H1 (cell line): Measurements from ENCODE around the gene FRMD4A. TPM values are rescaled to one million over a fixed set of nuclear protein-coding genes. Genes with fewer than 3 reads are reported as not detected.

ENCODE experiments used
- EP300 ChIP-seq, 2 experiments: IDR thresholded peaks; 1 replicate in 1 of 2; 2 replicates in 1 of 2; pipeline ENCODE4 v1.6.1; 2011 to 2012; ENCODE audit warnings: low read depth in 2 of 2, low read length in 2 of 2, mild to moderate bottlenecking in 2 of 2, borderline replicate concordance in 1 of 2, inconsistent platforms in 1 of 2, moderate library complexity in 1 of 2
- GTF2F1 ChIP-seq: IDR thresholded peaks from 2 replicates; pipeline ENCODE4 v1.6.1; 2012; ENCODE audit warnings: low read depth, low read length, improper control_type of control experiment, borderline replicate concordance
- HDAC2 ChIP-seq, 2 experiments: fragments of 300-600 bp in 1 of 2; sonication (generic) in 1 of 2; IDR thresholded peaks; 2 replicates each; pipeline ENCODE4 v1.6.1; 2011 to 2012; ENCODE audit warnings: low read depth in 2 of 2, low read length in 2 of 2, mild to moderate bottlenecking in 2 of 2, moderate library complexity in 2 of 2, borderline replicate concordance in 1 of 2, inconsistent platforms in 1 of 2
- RXRA ChIP-seq: IDR thresholded peaks from 2 replicates; pipeline ENCODE4 v1.6.1; 2011; ENCODE audit warnings: low read depth, mild to moderate bottlenecking, low read length, moderate library complexity; ENCODE audit not compliant: insufficient read depth
- polyA plus RNA-seq, 7 experiments: library from polyadenylated mRNA; depleted of rRNA in 3 of 7; stranded (reverse) in 5 of 7; unstranded in 2 of 7; fragments of >200 nt in 5 of 7; fragments of 200-250 nt in 2 of 7; gene quantifications; 1 replicate in 5 of 7; 2 replicates in 1 of 7; 4 replicates in 1 of 7; pipeline versions ENCODE4 v1.2.1 to v1.2.3, GENCODE V29; 2011 to 2013; ENCODE audit warnings: missing spikeins in 2 of 7, mixed read lengths in 2 of 7
- total RNA-seq: library from RNA; stranded (reverse); fragmentation: NEBNext Ultra II Directional; extraction: Animal tissue kit (Norgen Biotek cat#: 25700); gene quantifications from 2 replicates; pipeline ENCODE4 v1.2.1, GENCODE V29; 2021

Gene FRMD4A
- total and polyA plus RNA-seq, 2 of the 8 experiments (the other 6 are each of a cell fraction or from before 2014, with no cell fraction given), result 38.6 to 39.6 TPM

DNA sequence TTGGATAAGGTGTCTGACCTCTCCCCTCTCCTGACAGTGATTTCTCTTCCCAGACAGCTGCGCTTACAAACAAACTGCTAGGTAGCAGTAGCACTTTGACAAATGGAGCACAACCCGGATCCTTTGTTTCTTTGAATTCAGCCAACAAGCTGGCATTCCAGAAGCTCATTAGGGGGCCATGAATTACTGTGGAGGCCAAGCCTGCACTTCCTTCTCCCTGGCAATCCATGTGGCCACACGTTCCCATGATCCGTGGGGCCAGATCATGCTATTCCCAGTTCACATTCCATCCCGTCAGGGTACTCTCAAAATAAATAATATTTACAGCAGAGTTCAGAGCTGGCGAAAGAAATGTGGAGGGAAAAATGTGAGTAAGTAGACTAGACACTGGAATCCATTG lies 571.6 kb downstream of the FRMD4A start (continued):
- TF ChIP-seq EP300 (IDR thresholded peaks at IDR 0.05; ENCODE audit: borderline replicate concordance in 1 of 2, low read depth in 2 of 2, low read length in 2 of 2) (no peak), GTF2F1 (no peak), RXRA (no peak), HDAC2 (IDR thresholded peaks at IDR 0.05; ENCODE audit: borderline replicate concordance in 1 of 2, low read depth in 2 of 2, low read length in 2 of 2) (peak; percentile 37 to 63; a peak in 1 of 4 replicates)
